Mesothelial cell of epicardium (in vitro differentiated cells): ENCODE measurements around the gene BTBD7. TPM values are rescaled to one million over a fixed set of nuclear protein-coding genes. Genes with fewer than 3 reads are reported as not detected.

Experiments
- DNase-seq, 2 experiments: peaks; one replicate each; pipeline ENCODE4 v3.0.0; 2021; ENCODE audit warnings: low spot score in 2 of 2; ENCODE audit not compliant: unreplicated experiment in 2 of 2
- H3K27ac Mint-ChIP-seq: 2 replicates; pipeline ENCODE4 v1.8.0; 2021; ENCODE audit warnings: mixed read lengths
- H3K27me3 Mint-ChIP-seq: 2 replicates; pipeline ENCODE4 v1.8.0; 2021; ENCODE audit warnings: low read depth, mixed read lengths
- H3K36me3 Mint-ChIP-seq: 2 replicates; pipeline ENCODE4 v1.8.0; 2021; ENCODE audit warnings: mixed read lengths
- H3K4me1 Mint-ChIP-seq: 2 replicates; pipeline ENCODE4 v1.8.0; 2021; ENCODE audit warnings: mixed read lengths
- H3K4me3 Mint-ChIP-seq: 2 replicates; pipeline ENCODE4 v1.8.0; 2021; ENCODE audit warnings: mild to moderate bottlenecking, moderate library complexity, mixed read lengths
- H3K9me3 Mint-ChIP-seq: 2 replicates; pipeline ENCODE4 v1.8.0; 2021; ENCODE audit warnings: mixed read lengths
- total RNA-seq: library from RNA; stranded (reverse); gene quantifications from 3 replicates; pipeline ENCODE4 v1.2.1, GENCODE V29; 2021
- TF ChIP-seq, protein P1 (sequence below): fragments of 200-600 bp; sonication (generic); IDR thresholded peaks from one replicate; pipeline ENCODE4 v1.5.0; 2021; ENCODE audit warnings: antibody characterized with exemption; ENCODE audit not compliant: unreplicated experiment

Gene BTBD7
- total RNA-seq, 1 donor from 2014 or later: 58.4 TPM

DNA sequence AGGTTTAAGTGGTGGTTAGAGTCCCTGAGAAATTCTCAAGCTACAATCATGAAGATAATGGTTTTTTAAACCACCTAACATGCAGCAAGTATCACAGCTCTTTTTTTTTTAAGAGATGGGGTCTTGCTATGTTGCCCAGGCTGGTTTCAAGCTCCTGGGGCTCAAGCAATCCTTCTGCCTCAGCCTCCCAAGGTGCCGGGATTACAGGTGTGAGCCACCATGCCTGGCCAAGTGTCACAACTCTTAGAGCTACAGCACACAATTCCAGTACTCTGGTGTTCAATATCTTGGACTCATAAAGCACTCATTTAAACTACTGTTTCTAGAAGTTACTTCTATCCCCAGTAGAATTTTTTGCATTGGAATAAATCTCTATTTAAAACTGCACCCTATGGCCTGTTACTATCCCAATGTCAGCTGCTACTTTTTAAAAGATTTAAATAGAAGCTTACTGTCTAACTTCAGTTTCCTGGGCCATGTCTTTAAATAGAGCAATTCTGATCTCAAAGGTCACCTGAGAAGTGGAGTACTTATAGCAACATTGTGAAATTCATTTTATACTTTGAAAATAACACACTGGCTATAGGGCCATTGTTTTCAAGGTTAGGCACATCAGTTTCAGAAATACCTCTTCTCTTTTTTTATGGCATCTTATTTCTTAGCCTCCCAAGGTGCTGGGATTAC is 137.4 kb downstream of the BTBD7 start:
- no peak for DNase-seq
- Mint-ChIP-seq H3K27ac (no peak overlapping the region), H3K9me3 (no peaks in the 10 kb centered on the region), H3K36me3 (no peaks in the 10 kb centered on the region), H3K4me3 (no peak overlapping the region), H3K4me1 (no peaks in the 10 kb centered on the region), H3K27me3 (no peaks in the 10 kb centered on the region)
- TF ChIP-seq, protein P1, sequence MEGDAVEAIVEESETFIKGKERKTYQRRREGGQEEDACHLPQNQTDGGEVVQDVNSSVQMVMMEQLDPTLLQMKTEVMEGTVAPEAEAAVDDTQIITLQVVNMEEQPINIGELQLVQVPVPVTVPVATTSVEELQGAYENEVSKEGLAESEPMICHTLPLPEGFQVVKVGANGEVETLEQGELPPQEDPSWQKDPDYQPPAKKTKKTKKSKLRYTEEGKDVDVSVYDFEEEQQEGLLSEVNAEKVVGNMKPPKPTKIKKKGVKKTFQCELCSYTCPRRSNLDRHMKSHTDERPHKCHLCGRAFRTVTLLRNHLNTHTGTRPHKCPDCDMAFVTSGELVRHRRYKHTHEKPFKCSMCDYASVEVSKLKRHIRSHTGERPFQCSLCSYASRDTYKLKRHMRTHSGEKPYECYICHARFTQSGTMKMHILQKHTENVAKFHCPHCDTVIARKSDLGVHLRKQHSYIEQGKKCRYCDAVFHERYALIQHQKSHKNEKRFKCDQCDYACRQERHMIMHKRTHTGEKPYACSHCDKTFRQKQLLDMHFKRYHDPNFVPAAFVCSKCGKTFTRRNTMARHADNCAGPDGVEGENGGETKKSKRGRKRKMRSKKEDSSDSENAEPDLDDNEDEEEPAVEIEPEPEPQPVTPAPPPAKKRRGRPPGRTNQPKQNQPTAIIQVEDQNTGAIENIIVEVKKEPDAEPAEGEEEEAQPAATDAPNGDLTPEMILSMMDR: no peak

Other genes with a start within 250 kb of the BTBD7 start
- gene ITPK1, start 217.1 kb downstream of the BTBD7 start, total RNA-seq: 23.2 to 30.5 TPM (median 27.5 TPM) in 3 replicates
- gene MOAP1, start 148.1 kb downstream of the BTBD7 start, total RNA-seq: 25.2 to 26.6 TPM (median 26.1 TPM) in 3 replicates
- gene LYSET, start 147.7 kb downstream of the BTBD7 start, total RNA-seq: 13.7 to 17.4 TPM (median 14.7 TPM) in 3 replicates
- gene GON7, start 126.0 kb downstream of the BTBD7 start, total RNA-seq: 5.0 to 5.6 TPM (median 5.3 TPM) in 3 replicates
- gene UBR7, start 125.8 kb downstream of the BTBD7 start, total RNA-seq: 13.1 to 13.9 TPM (median 13.8 TPM) in 3 replicates
- 0.73 to 1.2 TPM in 2 of 3 replicates, not detected in the other for gene COX8C, start 14.1 kb upstream of the BTBD7 start, total RNA-seq
- gene UNC79, start 97.9 kb upstream of the BTBD7 start, total RNA-seq: 0.69 to 0.92 TPM (median 0.72 TPM) in 3 replicates